Left renal pelvis (tissue), 4 donors: ENCODE data around the gene ENO1. TPM values are rescaled to one million over a fixed set of nuclear protein-coding genes. Genes with fewer than 3 reads are reported as not detected.
"Not testable (repeated sequence)": the region's sequence is repeated elsewhere in the genome, so short reads cannot be mapped to it uniquely, and the experiment has no call there.

Experiments
- DNase-seq, 4 donors: peaks; one replicate each; pipeline ENCODE4 v3.0.0-alpha.2; 2013; ENCODE audit warnings: low read depth in 4 of 4, low spot score in 3 of 4
- polyA plus RNA-seq, 4 donors: library from polyadenylated mRNA; unstranded; fragments of 120-200 nt; gene quantifications; one replicate each; pipeline ENCODE4 v1.2.1, GENCODE V29; 2013; ENCODE audit not compliant: insufficient read length in 4 of 4

The ENO1 gene
- polyA plus RNA-seq, 4 donors = 306 to 933 (median 877) TPM

- not testable (repeated sequence) for DNase-seq
Measured at GRCh38 chr1:8897505-8897904, 19.0 kb upstream of the ENO1 start.

DNA sequence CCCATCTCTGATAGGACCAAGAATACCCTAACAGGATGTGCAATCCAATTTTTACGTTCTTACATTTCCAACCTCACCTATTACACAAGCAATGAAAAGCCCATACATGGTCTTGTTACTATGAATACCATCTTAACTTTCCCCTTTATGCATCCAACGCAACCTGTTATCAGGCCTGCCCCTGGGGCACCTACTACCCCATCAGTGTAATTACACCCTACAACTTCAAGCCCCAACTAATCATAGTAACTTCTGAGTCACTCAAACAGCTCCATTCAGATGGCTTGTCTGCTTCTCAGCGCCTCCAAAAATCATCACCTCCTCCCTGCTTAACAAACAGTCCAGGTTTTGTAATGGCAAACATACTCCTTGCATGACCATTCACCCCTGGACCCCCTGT is 18.3 kb upstream of the ENO1 start:
- DNase-seq = not testable (repeated sequence)

DNA sequence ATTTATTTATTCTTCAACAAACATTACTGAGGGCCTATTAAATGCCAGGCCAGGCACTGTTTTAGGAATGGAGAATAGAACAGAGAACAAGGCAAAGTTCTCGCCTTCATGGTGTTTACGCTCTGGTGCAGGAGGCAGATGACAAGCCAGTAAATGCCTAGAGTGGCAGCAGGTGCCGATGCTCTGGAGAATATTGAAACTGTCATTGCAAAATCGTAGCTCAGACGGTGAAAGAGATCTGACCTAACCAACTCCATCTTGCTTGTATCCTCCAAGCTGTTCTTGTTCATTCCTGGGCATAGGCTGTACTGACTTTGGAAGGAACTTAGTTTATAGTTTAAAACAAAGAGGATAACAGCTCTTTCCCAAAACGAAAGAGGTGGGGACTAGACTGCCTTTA is 13.5 kb upstream of the ENO1 start:
- no peak for DNase-seq

DNA sequence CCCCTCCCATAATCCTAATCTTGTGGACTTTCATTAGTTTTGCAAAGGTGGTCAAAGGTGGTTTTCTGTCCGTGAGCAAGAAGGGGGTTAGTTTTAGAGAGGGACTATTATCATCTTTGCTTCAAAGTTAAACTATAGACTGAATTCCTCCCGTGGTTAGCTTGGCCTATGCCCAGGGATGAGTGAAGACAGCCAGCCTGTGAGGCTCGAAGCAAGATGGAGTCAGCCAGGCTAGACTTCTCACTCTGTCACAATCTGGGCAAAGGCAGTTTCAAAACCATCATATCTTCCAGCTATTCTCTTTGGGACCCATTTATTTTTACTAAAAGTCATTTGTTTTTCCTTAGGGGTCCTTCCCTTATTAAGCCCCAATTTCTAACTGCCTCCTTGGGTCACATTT is 12.9 kb upstream of the ENO1 start:
- no peak for DNase-seq

GRCh38 chr1:8889925-8890785 is 11.7 kb upstream of the ENO1 start:
- DNase-seq = no peak

- no peak for DNase-seq
Measured at GRCh38 chr1:8889103-8889846, 10.8 kb upstream of the ENO1 start.

DNA sequence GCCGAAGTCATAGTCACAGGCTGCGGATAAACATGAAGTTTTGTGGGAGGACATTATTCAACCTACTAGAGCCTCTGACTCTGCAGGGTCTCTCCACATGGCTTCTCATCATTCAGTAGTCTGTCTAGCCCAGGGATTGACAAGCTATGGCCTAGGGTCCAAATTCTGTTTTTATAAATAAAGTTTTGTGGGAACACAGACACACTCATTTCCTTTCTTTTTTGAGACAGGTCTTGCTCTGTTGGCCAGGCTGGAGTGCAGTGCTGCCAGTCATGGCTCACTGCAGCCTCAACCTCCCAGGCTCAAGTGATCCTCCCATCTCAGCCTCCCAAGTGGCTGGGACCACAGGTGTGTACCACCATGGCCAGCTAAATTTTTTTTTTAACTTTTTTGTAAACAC is 8.1 kb upstream of the ENO1 start:
- DNase-seq = no peak

- DNase-seq = not testable (repeated sequence)
Measured at GRCh38 chr1:8886031-8886524, 7.6 kb upstream of the ENO1 start.

DNA sequence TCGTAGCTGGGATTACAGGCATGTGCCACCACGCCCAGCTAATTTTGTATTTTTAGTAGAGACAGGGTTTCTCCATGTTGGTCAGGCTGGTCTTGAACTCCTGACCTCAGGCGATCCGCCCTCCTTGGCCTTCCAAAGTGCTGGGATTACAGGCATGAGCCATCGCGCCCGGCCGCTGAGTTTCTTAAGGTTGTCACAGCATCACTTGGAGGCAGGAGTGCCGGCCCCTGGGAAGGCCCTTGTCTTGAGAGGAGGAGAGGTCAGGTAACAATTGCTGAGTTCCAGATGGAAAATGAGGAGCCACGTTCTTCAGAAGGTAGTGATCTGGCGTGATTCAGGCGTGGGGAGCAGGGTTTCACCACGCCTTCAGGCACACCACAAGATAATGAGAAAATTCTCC is 5.6 kb upstream of the ENO1 start:
- not testable (repeated sequence) for DNase-seq

DNA sequence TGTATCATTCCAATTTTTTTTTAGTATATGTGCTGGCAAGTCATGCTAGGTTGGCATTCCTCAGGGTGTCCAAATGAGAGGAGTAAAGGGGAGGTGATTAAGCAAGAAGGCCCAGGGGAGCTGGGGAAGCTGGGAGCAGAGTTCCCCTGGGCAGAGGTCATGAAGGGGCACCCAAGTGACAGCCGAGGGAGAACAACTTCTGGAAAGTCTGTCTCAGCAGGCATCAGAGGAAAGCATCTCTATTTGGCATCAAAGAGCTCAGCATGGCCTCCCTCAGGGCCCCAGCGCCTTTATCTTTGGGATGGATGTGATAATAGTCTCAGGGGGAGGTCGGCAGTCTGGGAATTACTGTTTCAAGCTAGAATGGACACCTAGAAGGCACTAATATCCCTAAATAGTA is 5.0 kb upstream of the ENO1 start:
- no peak for DNase-seq

- DNase-seq = peak in 1 of 4 donors; percentile 43
Measured at GRCh38 chr1:8879922-8880676, 1.6 kb upstream of the ENO1 start.

GRCh38 chr1:8879464-8879921 is 1.0 kb upstream of the ENO1 start:
- peak in 1 of 4 donors; percentile 32 for DNase-seq

- DNase-seq = peak; percentile 95 to 98 (median 96)
Measured at GRCh38 chr1:8878698-8879463, 395 bp upstream of the ENO1 start.

- DNase-seq = no peak
Measured at GRCh38 chr1:8876087-8876486, 2.4 kb downstream of the ENO1 start.

DNA sequence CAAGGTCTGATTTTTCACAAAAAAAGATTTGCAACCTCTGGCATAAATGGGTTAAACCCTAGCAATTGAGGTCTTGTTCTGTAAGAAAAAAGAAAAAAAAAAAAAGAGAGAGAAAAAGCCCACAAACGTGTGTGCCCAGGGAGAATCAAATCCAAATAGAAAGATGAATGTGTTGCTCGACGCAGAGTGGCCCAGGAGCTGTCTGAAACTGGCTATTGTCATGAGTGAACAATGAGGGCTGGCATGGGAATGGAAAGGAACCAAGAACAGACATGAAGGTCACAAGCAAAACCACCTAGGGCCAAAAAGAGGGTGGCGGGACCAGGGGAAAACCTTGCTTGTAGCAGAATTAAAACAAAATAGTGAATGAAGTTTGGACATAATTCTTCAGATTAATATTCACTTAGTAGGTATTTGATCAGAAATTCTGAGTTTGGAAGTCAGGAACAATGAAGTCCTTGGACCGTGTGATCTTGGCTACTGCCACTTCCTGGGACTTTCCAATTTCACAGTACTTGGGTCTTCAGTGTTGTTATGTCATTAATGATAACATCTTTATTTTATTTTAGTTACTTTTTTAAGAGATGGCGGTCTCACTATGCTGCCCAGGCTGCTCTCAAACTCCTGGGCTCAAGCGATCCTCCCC is 3.1 kb downstream of the ENO1 start:
- no peak for DNase-seq

GRCh38 chr1:8874230-8875201 is 4.0 kb downstream of the ENO1 start:
- no peak for DNase-seq

DNA sequence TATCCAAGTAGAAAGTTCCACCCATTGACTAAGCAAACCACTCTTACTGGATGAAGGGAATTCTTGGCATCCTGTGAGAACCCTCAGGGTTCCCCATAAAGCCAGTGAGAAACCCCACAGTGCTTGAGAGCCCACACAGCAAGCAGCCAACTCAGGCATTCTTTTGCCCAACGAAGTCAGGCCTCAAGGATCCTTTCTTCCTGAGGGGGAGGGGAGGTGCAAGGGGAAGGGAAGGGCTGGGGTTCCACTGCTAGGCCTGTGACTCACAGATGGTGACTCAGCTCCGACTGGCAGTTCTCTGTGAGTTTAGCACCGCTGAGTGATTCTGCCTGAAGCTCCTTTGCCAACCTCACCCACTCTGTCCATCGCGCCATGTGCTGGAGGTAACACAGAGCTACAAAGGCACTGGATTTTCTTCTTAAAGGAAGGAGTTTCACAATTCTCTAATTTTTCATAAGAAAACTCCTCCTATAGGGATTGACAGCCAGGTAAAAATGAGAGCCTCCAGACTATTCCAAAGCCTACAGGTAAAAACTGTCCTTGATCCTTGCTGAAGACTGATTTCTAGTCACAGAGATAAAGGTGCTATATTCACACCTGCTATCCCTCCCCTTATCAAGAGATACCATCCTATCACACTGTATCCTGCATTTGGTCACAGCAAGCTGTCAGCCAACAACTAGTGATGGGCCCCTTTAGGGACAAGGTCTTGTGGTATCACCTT is 4.8 kb downstream of the ENO1 start:
- no peak for DNase-seq

GRCh38 chr1:8873001-8873400 is 5.5 kb downstream of the ENO1 start:
- no peak for DNase-seq
